Measurements from ENCODE around the gene CCDC78. TPM values are rescaled to one million over a fixed set of nuclear protein-coding genes. Genes with fewer than 3 reads are reported as not detected.

CCDC78 gene
- total and polyA plus RNA-seq, 2 of the 13 experiments (the other 11 are each of a cell fraction or from before 2014, with no cell fraction given), result 0.53 to 1.5 TPM

DNA sequence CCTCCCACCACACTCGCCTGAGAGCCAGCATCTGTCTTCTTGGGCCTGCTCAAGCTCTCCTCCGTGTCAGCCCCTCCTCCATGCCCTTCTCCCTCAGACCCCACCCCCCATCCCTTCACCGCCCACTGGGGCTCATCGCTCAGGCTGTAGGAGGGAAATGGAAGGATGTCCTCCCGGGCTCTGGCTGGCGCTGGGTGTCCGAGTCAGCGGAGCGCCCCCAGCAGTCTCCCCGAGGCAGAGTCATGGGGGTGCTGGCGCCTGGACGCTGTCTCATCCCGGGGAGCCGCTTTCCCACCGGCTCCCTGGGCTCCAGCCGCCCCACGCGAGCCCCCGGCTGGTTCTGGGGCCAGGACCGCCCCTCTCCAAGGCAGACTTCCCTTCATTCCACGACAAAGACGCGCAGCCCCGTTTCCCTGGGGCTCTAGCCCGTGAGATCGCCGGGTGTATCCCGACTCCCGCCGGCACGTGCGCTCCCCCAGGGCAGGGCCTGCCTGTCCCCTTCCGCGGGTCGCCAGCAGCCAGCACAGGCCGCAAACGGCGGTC, 5.7 kb downstream of the CCDC78 start (continued):
- no peak for TF ChIP-seq ZNF335 (CRISPR knock-in tag; IDR thresholded peaks at IDR 0.05)
- TF ChIP-seq NCOA2 (CRISPR knock-in tag; IDR thresholded peaks at IDR 0.05), result no peak
- no peak for TF ChIP-seq FLYWCH1 (CRISPR knock-in tag; IDR thresholded peaks at IDR 0.05)
- TF ChIP-seq ZNF225 (CRISPR knock-in tag; IDR thresholded peaks at IDR 0.05), result no peak; the same call in 1 of the 2 replicates
- peak; percentile 62; the same call in 1 of the 2 replicates for TF ChIP-seq BATF2 (CRISPR knock-in tag; IDR thresholded peaks at IDR 0.05)
- no peak for TF ChIP-seq DPF2 (CRISPR knock-in tag; IDR thresholded peaks at IDR 0.05; ENCODE audit: borderline replicate concordance, low read depth)
- TF ChIP-seq MTF1 (CRISPR knock-in tag; IDR thresholded peaks at IDR 0.05), result no peak
- no peak; the same call in 1 of the 2 replicates for TF ChIP-seq ZNF280B (CRISPR knock-in tag; IDR thresholded peaks at IDR 0.05; ENCODE audit: borderline replicate concordance)
- no peak for TF ChIP-seq EZH2 (conservative IDR thresholded peaks at IDR 0.05; ENCODE audit: low read depth, low read length)
- TF ChIP-seq, protein P1, sequence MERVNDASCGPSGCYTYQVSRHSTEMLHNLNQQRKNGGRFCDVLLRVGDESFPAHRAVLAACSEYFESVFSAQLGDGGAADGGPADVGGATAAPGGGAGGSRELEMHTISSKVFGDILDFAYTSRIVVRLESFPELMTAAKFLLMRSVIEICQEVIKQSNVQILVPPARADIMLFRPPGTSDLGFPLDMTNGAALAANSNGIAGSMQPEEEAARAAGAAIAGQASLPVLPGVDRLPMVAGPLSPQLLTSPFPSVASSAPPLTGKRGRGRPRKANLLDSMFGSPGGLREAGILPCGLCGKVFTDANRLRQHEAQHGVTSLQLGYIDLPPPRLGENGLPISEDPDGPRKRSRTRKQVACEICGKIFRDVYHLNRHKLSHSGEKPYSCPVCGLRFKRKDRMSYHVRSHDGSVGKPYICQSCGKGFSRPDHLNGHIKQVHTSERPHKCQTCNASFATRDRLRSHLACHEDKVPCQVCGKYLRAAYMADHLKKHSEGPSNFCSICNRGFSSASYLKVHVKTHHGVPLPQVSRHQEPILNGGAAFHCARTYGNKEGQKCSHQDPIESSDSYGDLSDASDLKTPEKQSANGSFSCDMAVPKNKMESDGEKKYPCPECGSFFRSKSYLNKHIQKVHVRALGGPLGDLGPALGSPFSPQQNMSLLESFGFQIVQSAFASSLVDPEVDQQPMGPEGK (CRISPR knock-in tag; IDR thresholded peaks at IDR 0.05), result no peak
- no peak for TF ChIP-seq RNF219 (CRISPR knock-in tag; IDR thresholded peaks at IDR 0.05)
- TF ChIP-seq RELA (CRISPR knock-in tag; IDR thresholded peaks at IDR 0.05), result no peak
- TF ChIP-seq REXO4 (CRISPR knock-in tag; IDR thresholded peaks at IDR 0.05; ENCODE audit: borderline replicate concordance), result no peak
- TF ChIP-seq, protein P2, sequence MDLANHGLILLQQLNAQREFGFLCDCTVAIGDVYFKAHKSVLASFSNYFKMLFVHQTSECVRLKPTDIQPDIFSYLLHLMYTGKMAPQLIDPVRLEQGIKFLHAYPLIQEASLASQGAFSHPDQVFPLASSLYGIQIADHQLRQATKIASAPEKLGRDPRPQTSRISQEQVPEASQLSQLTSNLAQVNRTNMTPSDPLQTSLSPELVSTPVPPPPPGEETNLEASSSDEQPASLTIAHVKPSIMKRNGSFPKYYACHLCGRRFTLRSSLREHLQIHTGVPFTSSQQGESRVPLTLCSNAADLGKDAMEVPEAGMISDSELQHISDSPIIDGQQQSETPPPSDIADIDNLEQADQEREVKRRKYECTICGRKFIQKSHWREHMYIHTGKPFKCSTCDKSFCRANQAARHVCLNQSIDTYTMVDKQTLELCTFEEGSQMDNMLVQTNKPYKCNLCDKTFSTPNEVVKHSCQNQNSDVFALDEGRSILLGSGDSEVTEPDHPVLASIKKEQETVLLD (CRISPR knock-in tag; IDR thresholded peaks at IDR 0.05; ENCODE audit: low read depth), result no peak
- no peak for TF ChIP-seq ZNF282 (IDR thresholded peaks at IDR 0.05; ENCODE audit: partially characterized antibody)
- no peak for TF ChIP-seq ZNF713 (CRISPR knock-in tag; IDR thresholded peaks at IDR 0.05)
- TF ChIP-seq ZNF331 (CRISPR knock-in tag; IDR thresholded peaks at IDR 0.05), result no peak
- TF ChIP-seq IRF1 (CRISPR knock-in tag; IDR thresholded peaks at IDR 0.05; ENCODE audit: low read depth), result no peak
- peak; percentile 79 for TF ChIP-seq KDM2A (CRISPR knock-in tag; IDR thresholded peaks at IDR 0.05; ENCODE audit: borderline replicate concordance, low read depth)
- no peak for TF ChIP-seq ZMYM3 (CRISPR knock-in tag; IDR thresholded peaks at IDR 0.05)
- TF ChIP-seq SP140L (CRISPR knock-in tag; IDR thresholded peaks at IDR 0.05; ENCODE audit: borderline replicate concordance), result no peak
- 0 out of 2 replicates have a peak, but pooled peaks have one; percentile 53 for TF ChIP-seq ZNF253 (CRISPR knock-in tag; IDR thresholded peaks at IDR 0.05; ENCODE audit: borderline replicate concordance)
